H1 (cell line): ENCODE data around the gene DLL1. TPM values are rescaled to one million over a fixed set of nuclear protein-coding genes. Genes with fewer than 3 reads are reported as not detected.

Source experiments
- CTCF ChIA-PET: fragments of 300-600 bp; sonication (Branson Sonifier 250); formaldehyde crosslinking; loops from one replicate; lab custom pipeline; 2021; ENCODE audit not compliant: partially characterized antibody; lab: Charles Lee
- POLR2A ChIA-PET: fragments of 300-600 bp; sonication (Branson Sonifier 250); formaldehyde crosslinking; loops from one replicate; lab custom pipeline; 2021; ENCODE audit warnings: inconsistent platforms; ENCODE audit not compliant: partially characterized antibody; lab: Charles Lee
- DNase-seq, 2 experiments: peaks; one replicate each; pipeline versions ENCODE4 v3.0.0 to v3.0.0-alpha.2; 2010 to 2022; ENCODE audit warnings: low spot score in 2 of 2, low read depth in 1 of 2, mixed read lengths in 1 of 2
- FAIRE-seq: peaks from 2 replicates; lab custom pipeline; 2011; peaks lifted over from hg19 to GRCh38; lab: Jason Lieb, UNC
- H2AFZ ChIP-seq: 2 replicates; pipeline ENCODE4 v1.8.1; 2012; ENCODE audit warnings: low read length, inconsistent platforms
- H2AK5ac ChIP-seq: 2 replicates; pipeline ENCODE4 v1.6.1; 2013; ENCODE audit warnings: low read depth, low read length
- H2BK120ac ChIP-seq: replicated peaks from 2 replicates; pipeline ENCODE3; 2013; ENCODE audit warnings: low read depth, low read length, inconsistent platforms
- H2BK12ac ChIP-seq: 2 replicates; pipeline ENCODE4 v1.6.1; 2013; ENCODE audit warnings: low read depth, low read length
- H2BK15ac ChIP-seq: 2 replicates; pipeline ENCODE4 v1.6.1; 2013; ENCODE audit warnings: low read length
- H2BK20ac ChIP-seq: 2 replicates; pipeline ENCODE4 v1.6.1; 2013; ENCODE audit warnings: low read length
- H2BK5ac ChIP-seq: 2 replicates; pipeline ENCODE4 v1.6.1; 2013; ENCODE audit warnings: low read depth, low read length
- H3K14ac ChIP-seq: 2 replicates; pipeline ENCODE4 v1.6.1; 2013; ENCODE audit warnings: inconsistent platforms; ENCODE audit not compliant: insufficient read length
- H3K18ac ChIP-seq: 2 replicates; pipeline ENCODE4 v1.6.1; 2013; ENCODE audit warnings: low read length; ENCODE audit errors: extremely low read depth
- H3K23ac ChIP-seq: 2 replicates; pipeline ENCODE4 v1.6.1; 2013; ENCODE audit warnings: inconsistent platforms; ENCODE audit not compliant: insufficient read length
- H3K23me2 ChIP-seq: 2 replicates; pipeline ENCODE4 v1.6.1; 2013; ENCODE audit warnings: low read depth, low read length
- H3K27ac ChIP-seq: 2 replicates; pipeline ENCODE4 v1.6.1; 2011; ENCODE audit warnings: low read depth, low read length, inconsistent platforms
- H3K27me3 ChIP-seq, 4 experiments: replicated peaks in 1 of 4; 1 replicate in 1 of 4; 2 replicates in 3 of 4; pipeline versions ENCODE4 v1.6.1 to v1.8.1; 2011 to 2013; ENCODE audit warnings: low read length in 3 of 4, mild to moderate bottlenecking in 3 of 4, inconsistent platforms in 2 of 4, mixed read lengths in 2 of 4, moderate library complexity in 1 of 4; ENCODE audit not compliant: control insufficient read depth in 3 of 4, insufficient read depth in 3 of 4; ENCODE audit errors: extremely low read depth in 1 of 4
- H3K36me3 ChIP-seq, 4 experiments: 2 replicates each; pipeline versions ENCODE4 v1.6.1 to v1.8.1; 2011 to 2013; ENCODE audit warnings: mild to moderate bottlenecking in 4 of 4, low read length in 3 of 4, moderate library complexity in 2 of 4, control low read depth in 1 of 4, inconsistent platforms in 1 of 4; ENCODE audit not compliant: insufficient read depth in 4 of 4, control insufficient read depth in 2 of 4
- H3K4ac ChIP-seq: replicated peaks from 2 replicates; pipeline ENCODE3; 2013; ENCODE audit warnings: low read length, low read depth, mixed read lengths, inconsistent platforms; ENCODE audit not compliant: insufficient read length
- H3K4me1 ChIP-seq, 4 experiments: replicated peaks in 1 of 4; 1 replicate in 1 of 4; 2 replicates in 3 of 4; pipeline versions ENCODE4 v1.6.1 to v1.8.1; 2011 to 2013; ENCODE audit warnings: low read length in 3 of 4, inconsistent platforms in 2 of 4, mixed read lengths in 1 of 4; ENCODE audit not compliant: insufficient read depth in 4 of 4, control insufficient read depth in 3 of 4
- H3K4me2 ChIP-seq, 2 experiments: 2 replicates each; pipeline versions ENCODE4 v1.6.1 to v1.8.1; 2011 to 2013; ENCODE audit warnings: low read depth in 2 of 2, low read length in 2 of 2, control low read depth in 1 of 2, inconsistent platforms in 1 of 2, mild to moderate bottlenecking in 1 of 2; ENCODE audit not compliant: insufficient read depth in 1 of 2
- H3K4me3 ChIP-seq, 4 experiments: fragments of 200-600, 300-600 bp in 1 of 4; sonication (generic), shearing (Covaris generic), sonication (Bioruptor Twin) in 1 of 4; 2 replicates each; pipeline versions ENCODE4 v1.5.1 to v1.8.1; 2011 to 2016; ENCODE audit warnings: low read length in 4 of 4, low read depth in 3 of 4, control low read depth in 2 of 4, inconsistent platforms in 2 of 4, mild to moderate bottlenecking in 2 of 4, mixed read lengths in 1 of 4, moderate library complexity in 1 of 4; ENCODE audit not compliant: insufficient read depth in 2 of 4; ENCODE audit errors: extremely low read depth in 1 of 4
- H3K56ac ChIP-seq: replicated peaks from 2 replicates; pipeline ENCODE3; 2013; ENCODE audit warnings: low read depth, mild to moderate bottlenecking, mixed read lengths, low read length, inconsistent platforms; ENCODE audit not compliant: insufficient read length
- H3K79me1 ChIP-seq: 2 replicates; pipeline ENCODE4 v1.6.1; 2013; ENCODE audit warnings: low read depth, low read length, control low read depth
- H3K79me2 ChIP-seq, 2 experiments: 2 replicates each; pipeline versions ENCODE4 v1.6.1 to v1.8.1; 2012 to 2013; ENCODE audit warnings: low read length in 2 of 2, mild to moderate bottlenecking in 2 of 2, inconsistent platforms in 1 of 2; ENCODE audit not compliant: insufficient read depth in 2 of 2, control insufficient read depth in 1 of 2
- H3K9ac ChIP-seq, 4 experiments: replicated peaks in 1 of 4; 1 replicate in 1 of 4; 2 replicates in 3 of 4; pipeline versions ENCODE4 v1.6.1 to v1.8.1; 2011 to 2013; ENCODE audit warnings: low read depth in 3 of 4, low read length in 3 of 4, control low read depth in 2 of 4, mild to moderate bottlenecking in 2 of 4, moderate library complexity in 2 of 4, inconsistent platforms in 1 of 4; ENCODE audit errors: extremely low read depth in 1 of 4
- H3K9me3 ChIP-seq, 2 experiments: 2 replicates each; pipeline versions ENCODE4 v1.6.1 to v1.8.1; 2012 to 2013; ENCODE audit warnings: mild to moderate bottlenecking in 2 of 2, moderate library complexity in 2 of 2, control low read depth in 1 of 2, inconsistent platforms in 1 of 2, low read depth in 1 of 2, low read length in 1 of 2, mixed read lengths in 1 of 2; ENCODE audit not compliant: insufficient read depth in 2 of 2
- H4K20me1 ChIP-seq, 2 experiments: replicated peaks in 1 of 2; 2 replicates each; pipeline versions ENCODE3 to v1.8.1; 2011 to 2013; ENCODE audit warnings: inconsistent platforms in 2 of 2, low read length in 2 of 2, mild to moderate bottlenecking in 1 of 2; ENCODE audit not compliant: insufficient read depth in 2 of 2, control insufficient read depth in 1 of 2
- H4K5ac ChIP-seq: 2 replicates; pipeline ENCODE4 v1.6.1; 2013; ENCODE audit warnings: low read length, low read depth, mixed read lengths, inconsistent platforms; ENCODE audit not compliant: insufficient read length
- H4K8ac ChIP-seq: 2 replicates; pipeline ENCODE4 v1.8.0; 2013; ENCODE audit warnings: mild to moderate bottlenecking, moderate library complexity, low read length, inconsistent platforms; ENCODE audit not compliant: insufficient read depth; ENCODE audit errors: extremely low read depth
- H4K91ac ChIP-seq: replicated peaks from 2 replicates; pipeline ENCODE3; 2013; ENCODE audit warnings: low read length, mixed read lengths, inconsistent platforms; ENCODE audit not compliant: insufficient read length
- BCL11A ChIP-seq, 2 experiments: IDR thresholded peaks; one replicate each; pipeline ENCODE4 v1.6.1; 2011; ENCODE audit warnings: low read depth in 2 of 2, low read length in 2 of 2, mild to moderate bottlenecking in 2 of 2
- BRCA1 ChIP-seq: IDR thresholded peaks from 2 replicates; pipeline ENCODE4 v1.6.1; 2012; ENCODE audit warnings: low read depth, low read length, improper control_type of control experiment
- HDAC2 ChIP-seq, 2 experiments: fragments of 300-600 bp in 1 of 2; sonication (generic) in 1 of 2; IDR thresholded peaks; 2 replicates each; pipeline ENCODE4 v1.6.1; 2011 to 2012; ENCODE audit warnings: low read depth in 2 of 2, low read length in 2 of 2, mild to moderate bottlenecking in 2 of 2, moderate library complexity in 2 of 2, borderline replicate concordance in 1 of 2, inconsistent platforms in 1 of 2
- HDAC6 ChIP-seq: IDR thresholded peaks from one replicate; pipeline ENCODE4 v1.7.1; 2012; ENCODE audit warnings: low read depth, mild to moderate bottlenecking, inconsistent platforms, low read length, moderate library complexity
- MAFK ChIP-seq: IDR thresholded peaks from 2 replicates; pipeline ENCODE4 v1.6.1; 2012; ENCODE audit warnings: low read depth, mild to moderate bottlenecking, improper control_type of control experiment, low read length
- MAX ChIP-seq: IDR thresholded peaks from 2 replicates; pipeline ENCODE4 v1.6.1; 2012; ENCODE audit warnings: inconsistent platforms
- NRF1 ChIP-seq: IDR thresholded peaks from 2 replicates; pipeline ENCODE4 v1.6.1; 2011; ENCODE audit warnings: mild to moderate bottlenecking, low read depth, low read length, improper control_type of control experiment
- PHF8 ChIP-seq: fragments of 200-600 bp; sonication (generic); conservative IDR thresholded peaks from 2 replicates; pipeline ENCODE4 v1.7.1; 2012; ENCODE audit warnings: low read depth, mild to moderate bottlenecking, inconsistent platforms, low read length, moderate library complexity
- RAD21 ChIP-seq, 2 experiments: IDR thresholded peaks in 1 of 2; conservative IDR thresholded peaks in 1 of 2; 2 replicates each; pipeline ENCODE4 v1.6.1; 2011; ENCODE audit warnings: low read depth in 2 of 2, low read length in 2 of 2, improper control_type of control experiment in 1 of 2, inconsistent platforms in 1 of 2, mild to moderate bottlenecking in 1 of 2, moderate library complexity in 1 of 2
- SIRT6 ChIP-seq: IDR thresholded peaks from one replicate; pipeline ENCODE4 v1.7.1; 2012; ENCODE audit warnings: low read length, inconsistent platforms
- SP4 ChIP-seq: IDR thresholded peaks from 2 replicates; pipeline ENCODE4 v1.6.1; 2012; ENCODE audit warnings: low read length, inconsistent platforms
- TBP ChIP-seq: IDR thresholded peaks from 2 replicates; pipeline ENCODE4 v1.6.1; 2011; ENCODE audit warnings: low read depth, low read length, improper control_type of control experiment
- YY1 ChIP-seq: IDR thresholded peaks from 2 replicates; pipeline ENCODE4 v1.6.1; 2011; ENCODE audit warnings: low read depth, mild to moderate bottlenecking, low read length
- WGBS, 2 experiments: shearing (Covaris generic) in 1 of 2; methylation state at CpG; one replicate each; pipeline versions ENCODE4 v1.1.6 to v1.1.7; 2013 to 2015; ENCODE audit warnings: low lambda C conversion rate in 2 of 2, mixed read lengths in 2 of 2, inconsistent platforms in 1 of 2, low coverage in 1 of 2, missing lambda C conversion rate in 1 of 2; ENCODE audit not compliant: insufficient replicate concordance in 2 of 2, insufficient coverage in 1 of 2, insufficient read length in 1 of 2; ENCODE audit errors: extremely low coverage in 1 of 2, missing lambda C conversion rate in 1 of 2; 5-methylcytosine and 5-hydroxymethylcytosine counted together
- polyA plus RNA-seq, 7 experiments: library from polyadenylated mRNA; depleted of rRNA in 3 of 7; stranded (reverse) in 5 of 7; unstranded in 2 of 7; fragments of >200 nt in 5 of 7; fragments of 200-250 nt in 2 of 7; gene quantifications; 1 replicate in 5 of 7; 2 replicates in 1 of 7; 4 replicates in 1 of 7; pipeline versions ENCODE4 v1.2.1 to v1.2.3, GENCODE V29; 2011 to 2013; ENCODE audit warnings: missing spikeins in 2 of 7, mixed read lengths in 2 of 7
- total RNA-seq: library from RNA; stranded (reverse); fragmentation: NEBNext Ultra II Directional; extraction: Animal tissue kit (Norgen Biotek cat#: 25700); gene quantifications from 2 replicates; pipeline ENCODE4 v1.2.1, GENCODE V29; 2021

DLL1 gene
- total and polyA plus RNA-seq, 2 of the 8 experiments (the other 6 are each of a cell fraction or from before 2014, with no cell fraction given): 1.7 to 3.8 TPM

- no peak overlapping the region for H2BK120ac ChIP-seq
- H3K18ac ChIP-seq: no peak overlapping the region
- H3K36me3 ChIP-seq: peaks cover 2 to 34% (median 12%) of the 10 kb centered on the region in 4 experiments; a peak in 4 of 8 replicates
- CTCF ChIA-PET: interaction anchor here (0.6 kb wide), 1 partner anchor 261 kb away, joined by 3 read pairs; no protein-coding TSS in a partner anchor
- H3K27me3 ChIP-seq: peaks cover 23 to 48% (median 41%) of the 10 kb centered on the region in 4 experiments
- H3K56ac ChIP-seq: no peak overlapping the region
- peaks cover 8 to 32% (median 18%) of the 10 kb centered on the region in 4 experiments for H3K4me1 ChIP-seq
- H4K8ac ChIP-seq: no peak overlapping the region; the same call in 1 of the 2 replicates
- no peak overlapping the region for H2BK15ac ChIP-seq
- 87% methylated on average over 12 of the region's 15 CpGs; no CpG with 5 or more reads in 1 of the 2 experiments for WGBS, 2 experiments
- H3K9ac ChIP-seq: no peak overlapping the region
- H3K14ac ChIP-seq: no peak overlapping the region
- H3K23ac ChIP-seq: no peak overlapping the region
- FAIRE-seq (no peak), DNase-seq (no peak)
- no peak overlapping the region for H2BK5ac ChIP-seq
- H2BK20ac ChIP-seq: no peak overlapping the region
- H3K4ac ChIP-seq: no peak overlapping the region
- no peak overlapping the region for H2AK5ac ChIP-seq
- H2BK12ac ChIP-seq: no peak overlapping the region
- peaks cover 1% of the 10 kb centered on the region; the same call in 1 of the 2 replicates for H3K23me2 ChIP-seq
- H3K79me1 ChIP-seq: no peaks in the 10 kb centered on the region
- H4K91ac ChIP-seq: no peak overlapping the region
- H3K9me3 ChIP-seq: no peaks in the 10 kb centered on the region
- no peak overlapping the region for H2AFZ ChIP-seq
- H3K79me2 ChIP-seq: no peaks in the 10 kb centered on the region
- no peak overlapping the region for H4K5ac ChIP-seq
- H4K20me1 ChIP-seq: peaks cover 13 to 14% of the 10 kb centered on the region in 2 experiments
- POLR2A ChIA-PET: no interaction called here
- no peak overlapping the region for H3K27ac ChIP-seq
- H3K4me2 ChIP-seq: no peak overlapping the region
- no peak overlapping the region for H3K4me3 ChIP-seq
- no peak for TF ChIP-seq BRCA1
- no peak for TF ChIP-seq MAX
- no peak for TF ChIP-seq RAD21 (IDR thresholded peaks at IDR 0.05 in 1 of 2, conservative IDR thresholded peaks at IDR 0.05 in 1 of 2; ENCODE audit: low read depth in 2 of 2, low read length in 2 of 2)
- no peak for TF ChIP-seq SIRT6
- TF ChIP-seq SP4: no peak
- no peak for TF ChIP-seq HDAC6
- no peak for TF ChIP-seq TBP
- no peak for TF ChIP-seq MAFK
- no peak for TF ChIP-seq NRF1
- TF ChIP-seq BCL11A (IDR thresholded peaks at IDR 0.05; ENCODE audit: low read depth in 2 of 2, low read length in 2 of 2): no peak
- TF ChIP-seq PHF8: no peak
- no peak for TF ChIP-seq YY1
- TF ChIP-seq HDAC2 (IDR thresholded peaks at IDR 0.05; ENCODE audit: borderline replicate concordance in 1 of 2, low read depth in 2 of 2, low read length in 2 of 2): no peak
Observed at GRCh38 chr6:170284126-170284773, 6.6 kb downstream of the DLL1 start.
